PC-3 (cell line): ENCODE measurements around the gene CANT1.

Source experiments
- EZH2 ChIP-seq: fragments of 300-600 bp; sonication (generic); IDR thresholded peaks from one replicate; pipeline ENCODE4 v1.6.1; 2017; ENCODE audit warnings: antibody characterized with exemption, mild to moderate bottlenecking, low read length; ENCODE audit not compliant: unreplicated experiment
- EZH2phosphoT487 ChIP-seq: fragments of 300-600 bp; sonication (generic); IDR thresholded peaks from 2 replicates; pipeline ENCODE4 v1.6.1; 2018; ENCODE audit warnings: mild to moderate bottlenecking, antibody characterized with exemption, low read length, borderline replicate concordance
- TF ChIP-seq, protein P1 (sequence below): fragments of 300-600 bp; sonication (generic); conservative IDR thresholded peaks from 2 replicates; pipeline ENCODE4 v1.5.1; 2017; ENCODE audit warnings: antibody characterized with exemption, low read depth, mild to moderate bottlenecking, low read length

GRCh38 chr17:78966123-78966813, 43.3 kb downstream of the CANT1 start:
- TF ChIP-seq, protein P1, sequence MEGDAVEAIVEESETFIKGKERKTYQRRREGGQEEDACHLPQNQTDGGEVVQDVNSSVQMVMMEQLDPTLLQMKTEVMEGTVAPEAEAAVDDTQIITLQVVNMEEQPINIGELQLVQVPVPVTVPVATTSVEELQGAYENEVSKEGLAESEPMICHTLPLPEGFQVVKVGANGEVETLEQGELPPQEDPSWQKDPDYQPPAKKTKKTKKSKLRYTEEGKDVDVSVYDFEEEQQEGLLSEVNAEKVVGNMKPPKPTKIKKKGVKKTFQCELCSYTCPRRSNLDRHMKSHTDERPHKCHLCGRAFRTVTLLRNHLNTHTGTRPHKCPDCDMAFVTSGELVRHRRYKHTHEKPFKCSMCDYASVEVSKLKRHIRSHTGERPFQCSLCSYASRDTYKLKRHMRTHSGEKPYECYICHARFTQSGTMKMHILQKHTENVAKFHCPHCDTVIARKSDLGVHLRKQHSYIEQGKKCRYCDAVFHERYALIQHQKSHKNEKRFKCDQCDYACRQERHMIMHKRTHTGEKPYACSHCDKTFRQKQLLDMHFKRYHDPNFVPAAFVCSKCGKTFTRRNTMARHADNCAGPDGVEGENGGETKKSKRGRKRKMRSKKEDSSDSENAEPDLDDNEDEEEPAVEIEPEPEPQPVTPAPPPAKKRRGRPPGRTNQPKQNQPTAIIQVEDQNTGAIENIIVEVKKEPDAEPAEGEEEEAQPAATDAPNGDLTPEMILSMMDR, result no peak
- TF ChIP-seq EZH2, result no peak
- no peak for TF ChIP-seq EZH2phosphoT487
